Peyer's patch (tissue), 4 donors: Measurements from ENCODE around the gene SCARB1.

Experiments used
- CTCF ChIP-seq, 6 experiments: fragments of 450-650 bp in 4 of 6; fragments of 200-600 bp in 2 of 6; sonication (generic) in 1 of 6; IDR thresholded peaks; one replicate each; pipeline ENCODE4 v1.5.1; 2017 to 2019; ENCODE audit warnings: antibody characterized with exemption in 6 of 6, mild to moderate bottlenecking in 3 of 6, moderate library complexity in 1 of 6
- POLR2A ChIP-seq, 2 donors: fragments of 450-650 bp; IDR thresholded peaks; one replicate each; pipeline ENCODE4 v1.5.1; 2017; ENCODE audit warnings: antibody characterized with exemption in 2 of 2, mild to moderate bottlenecking in 2 of 2, moderate library complexity in 2 of 2

- TF ChIP-seq POLR2A (IDR thresholded peaks at IDR 0.05) (no peak), CTCF (IDR thresholded peaks at IDR 0.05) (no peak)
Observed at GRCh38 chr12:124742111-124742510, 121.6 kb downstream of the SCARB1 start.
